HepG2 (cell line): ENCODE data around the gene CHMP1A. TPM values are rescaled to one million over a fixed set of nuclear protein-coding genes. Genes with fewer than 3 reads are reported as not detected.

ENCODE experiments used
- ATAC-seq: fragments of 200-7000 bp; cut with Tn5 transposase; 3 replicates; pipeline ENCODE4 v1.9.1; 2020; ENCODE audit warnings: mild to moderate bottlenecking, moderate library complexity
- BruUV-seq: library from RNA; stranded (reverse); fragments of 400-500 nt; replicated peaks from 2 replicates; lab custom pipeline; 2021; lab: Mats Ljungman, UMichigan
- CTCF ChIA-PET: fragments of 300-600 bp; formaldehyde crosslinking; extraction: SDS; loops from one replicate; lab custom pipeline; 2021; ENCODE audit warnings: low total read pairs, inconsistent platforms, low intra/inter-chr PET ratio; lab: Yijun Ruan, JAX
- POLR2A ChIA-PET: fragments of 350-600 bp; sonication (Branson Sonifier 250); formaldehyde crosslinking; loops from one replicate; lab custom pipeline; 2020; ENCODE audit warnings: antibody characterized with exemption, inconsistent platforms; lab: Yijun Ruan, JAX
- DNase-seq: peaks from one replicate; pipeline ENCODE4 v3.0.0-alpha.2; 2015; ENCODE audit warnings: low spot score
- FAIRE-seq: peaks from 3 replicates; lab custom pipeline; 2011; peaks lifted over from hg19 to GRCh38; lab: Jason Lieb, UNC
- H2AFZ ChIP-seq: one replicate; pipeline ENCODE4 v1.6.1; 2011; ENCODE audit warnings: low read length, inconsistent platforms
- H3K27ac ChIP-seq: fragments of 300-600 bp; 3 replicates; pipeline ENCODE4 v1.8.0; 2011; ENCODE audit warnings: mixed run types, mild to moderate bottlenecking, mixed read lengths, low read length, inconsistent platforms; ENCODE audit not compliant: insufficient read depth; ENCODE audit errors: extremely low read length
- H3K27me3 ChIP-seq, 2 experiments: fragments of 200-600 bp in 1 of 2; 2 replicates in 1 of 2; 3 replicates in 1 of 2; pipeline versions ENCODE4 v1.6.0 to v1.8.0; 2011; ENCODE audit warnings: low read length in 2 of 2, mild to moderate bottlenecking in 2 of 2, moderate library complexity in 2 of 2, inconsistent platforms in 1 of 2; ENCODE audit not compliant: insufficient read depth in 2 of 2, control insufficient read depth in 1 of 2
- H3K36me3 ChIP-seq, 2 experiments: fragments of 200-600 bp in 1 of 2; replicated peaks in 1 of 2; 2 replicates in 1 of 2; 3 replicates in 1 of 2; pipeline versions ENCODE4 v1.5.1 to v1.8.0; 2011; ENCODE audit warnings: low read length in 2 of 2, inconsistent platforms in 1 of 2; ENCODE audit not compliant: insufficient read depth in 2 of 2, control insufficient read depth in 1 of 2
- H3K4me1 ChIP-seq: 2 replicates; pipeline ENCODE4 v1.5.1; 2012; ENCODE audit warnings: low read length, inconsistent platforms; ENCODE audit not compliant: insufficient read depth
- H3K4me2 ChIP-seq: 2 replicates; pipeline ENCODE4 v1.6.0; 2011; ENCODE audit warnings: low read depth, low read length, inconsistent platforms
- H3K4me3 ChIP-seq, 3 experiments: fragments of 200-600 bp in 1 of 3; sonication (generic), shearing (Covaris generic) in 1 of 3; replicated peaks in 1 of 3; 2 replicates each; pipeline ENCODE4 v1.5.1; 2011 to 2016; ENCODE audit warnings: low read length in 3 of 3, inconsistent platforms in 2 of 3, low read depth in 2 of 3, mild to moderate bottlenecking in 2 of 3, control low read depth in 1 of 3, mixed read lengths in 1 of 3; ENCODE audit not compliant: insufficient read depth in 1 of 3
- H3K79me2 ChIP-seq: one replicate; pipeline ENCODE4 v1.6.1; 2011; ENCODE audit warnings: low read length, inconsistent platforms; ENCODE audit not compliant: insufficient read depth
- H3K9ac ChIP-seq: 2 replicates; pipeline ENCODE4 v1.6.0; 2011; ENCODE audit warnings: mild to moderate bottlenecking, low read depth, low read length, inconsistent platforms; ENCODE audit not compliant: insufficient read depth
- H3K9me3 ChIP-seq: 2 replicates; pipeline ENCODE4 v1.5.1; 2012; ENCODE audit warnings: mild to moderate bottlenecking, low read length
- H4K20me1 ChIP-seq: 2 replicates; pipeline ENCODE4 v1.6.0; 2011; ENCODE audit warnings: inconsistent platforms, mild to moderate bottlenecking, low read length, moderate library complexity; ENCODE audit not compliant: insufficient read depth
- EEA1 ChIP-seq: sonication (generic); formaldehyde crosslinking; IDR thresholded peaks from 2 replicates; pipeline ENCODE4 v1.5.1; 2020; ENCODE audit warnings: mild to moderate bottlenecking, missing genetic modification reagents, borderline replicate concordance
- HNRNPUL1 ChIP-seq: fragments of 200-400 bp; formaldehyde crosslinking; IDR thresholded peaks from 2 replicates; pipeline ENCODE4 v1.6.1; 2017; ENCODE audit warnings: low read depth, mild to moderate bottlenecking, low read length, moderate library complexity
- RXRA ChIP-seq: sonication (generic); formaldehyde crosslinking; IDR thresholded peaks from 2 replicates; pipeline ENCODE4 v1.5.1; 2020; ENCODE audit warnings: missing genetic modification reagents
- TGIF2 ChIP-seq: IDR thresholded peaks from 2 replicates; pipeline ENCODE4 v1.6.1; 2016; ENCODE audit warnings: control low read depth, missing compliant biosample characterization
- ZBTB1 ChIP-seq: sonication (generic); formaldehyde crosslinking; IDR thresholded peaks from 2 replicates; pipeline ENCODE4 v1.4.0; 2020; ENCODE audit warnings: missing genetic modification reagents, borderline replicate concordance
- ZMYM2 ChIP-seq: sonication (generic); formaldehyde crosslinking; IDR thresholded peaks from 2 replicates; pipeline ENCODE4 v1.8.0; 2022; ENCODE audit warnings: mild to moderate bottlenecking, missing genetic modification reagents
- ZNF746 ChIP-seq: sonication (generic); formaldehyde crosslinking; IDR thresholded peaks from 2 replicates; pipeline ENCODE4 v1.8.0; 2022; ENCODE audit warnings: mild to moderate bottlenecking, missing genetic modification reagents
- ZNF766 ChIP-seq: sonication (generic); formaldehyde crosslinking; IDR thresholded peaks from 2 replicates; pipeline ENCODE4 v1.5.0; 2020; ENCODE audit warnings: missing genetic modification reagents, borderline replicate concordance
- ZSCAN21 ChIP-seq: sonication (generic); formaldehyde crosslinking; IDR thresholded peaks from 2 replicates; pipeline ENCODE4 v1.8.0; 2022; ENCODE audit warnings: mild to moderate bottlenecking, missing genetic modification reagents, moderate library complexity, borderline replicate concordance
- ZSCAN22 ChIP-seq: sonication (generic); formaldehyde crosslinking; IDR thresholded peaks from 2 replicates; pipeline ENCODE4 v1.4.0; 2020; ENCODE audit warnings: mild to moderate bottlenecking, missing genetic modification reagents
- WGBS: methylation state at CpG from one replicate; pipeline ENCODE4 v1.1.6; 2017; ENCODE audit warnings: low lambda C conversion rate; 5-methylcytosine and 5-hydroxymethylcytosine counted together
- in situ Hi-C: cut with HindIII; loops from 2 replicates; pipeline ENCODE4 v1.10.0; 2017; ENCODE audit warnings: low pct_unique_long_range_greater_than_20kb; ENCODE audit not compliant: extremely low pct_ligation_motif_present
- intact Hi-C: fragments of 100-400 bp; cut with micrococcal nuclease; formaldehyde crosslinking; loops from one replicate; pipeline ENCODE4 v1.10.0; 2022; ENCODE audit not compliant: unreplicated experiment
- polyA plus RNA-seq, 8 experiments: library from polyadenylated mRNA; depleted of rRNA in 3 of 8; stranded (reverse) in 7 of 8; unstranded in 1 of 8; fragments of >200 nt; fragmentation: Illumina TruSeq in 4 of 8; extraction: Trizol in 4 of 8; gene quantifications; 2 replicates each; pipeline versions ENCODE4 v1.2.1 to v1.2.3, GENCODE V29; 2011 to 2016; ENCODE audit warnings: low read depth in 4 of 8, missing spikeins in 1 of 8, mixed read lengths in 1 of 8; ENCODE audit not compliant: insufficient read depth in 1 of 8
- total RNA-seq, 5 experiments: library from RNA; depleted of rRNA; stranded (reverse); fragments of >200 nt; fragmentation: Illumina TruSeq; extraction: Trizol; gene quantifications; 2 replicates each; pipeline ENCODE4 v1.2.3, GENCODE V29; 2016; ENCODE audit warnings: low read depth in 1 of 5
- TF ChIP-seq, protein P1 (sequence below): sonication (generic); formaldehyde crosslinking; conservative IDR thresholded peaks from 2 replicates; pipeline ENCODE4 v1.8.0; 2022; ENCODE audit warnings: low read depth, missing genetic modification reagents
- TF ChIP-seq, protein P2 (sequence below): sonication (generic); formaldehyde crosslinking; IDR thresholded peaks from 2 replicates; pipeline ENCODE4 v1.5.1; 2020; ENCODE audit warnings: missing genetic modification reagents, mild to moderate bottlenecking, borderline replicate concordance

CHMP1A gene
- total and polyA plus RNA-seq, 2 of the 13 experiments (the other 11 are each of a cell fraction or from before 2014, with no cell fraction given), result 69.4 to 73.3 TPM

GRCh38 chr16:89667633-89668032 lies 10.1 kb upstream of the CHMP1A start:
- WGBS, result 89% methylated on average over 9 of the region's 9 CpGs
- in situ Hi-C loops, result no loop called here
- ChIA-PET CTCF (no interaction called here), POLR2A (interaction anchor here (1.0 to 1.6 kb wide), 2 partner anchors 25 to 33 kb away, joined by 3 to 4 read pairs; no protein-coding TSS in a partner anchor)
- Histone ChIP-seq H3K4me3 (no peak overlapping the region), H3K4me2 (no peak overlapping the region), H3K36me3 (peaks cover 3 to 7% of the 10 kb centered on the region in 2 experiments; a peak in 3 of 5 replicates), H3K9me3 (peaks cover 12% of the 10 kb centered on the region; the same call in 1 of the 2 replicates), H3K27ac (no peak overlapping the region), H3K27me3 (no peaks in the 10 kb centered on the region), H3K9ac (no peak overlapping the region), H3K4me1 (peaks cover 26% of the 10 kb centered on the region), H2AFZ (no peak overlapping the region), H4K20me1 (no peaks in the 10 kb centered on the region), H3K79me2 (no peaks in the 10 kb centered on the region)
- DNase-seq (no peak), ATAC-seq (no peak), FAIRE-seq (no peak)
- no TSS peak for BruUV-seq
- TF ChIP-seq ZNF766 (CRISPR knock-in tag), result no peak
- TF ChIP-seq, protein P1, sequence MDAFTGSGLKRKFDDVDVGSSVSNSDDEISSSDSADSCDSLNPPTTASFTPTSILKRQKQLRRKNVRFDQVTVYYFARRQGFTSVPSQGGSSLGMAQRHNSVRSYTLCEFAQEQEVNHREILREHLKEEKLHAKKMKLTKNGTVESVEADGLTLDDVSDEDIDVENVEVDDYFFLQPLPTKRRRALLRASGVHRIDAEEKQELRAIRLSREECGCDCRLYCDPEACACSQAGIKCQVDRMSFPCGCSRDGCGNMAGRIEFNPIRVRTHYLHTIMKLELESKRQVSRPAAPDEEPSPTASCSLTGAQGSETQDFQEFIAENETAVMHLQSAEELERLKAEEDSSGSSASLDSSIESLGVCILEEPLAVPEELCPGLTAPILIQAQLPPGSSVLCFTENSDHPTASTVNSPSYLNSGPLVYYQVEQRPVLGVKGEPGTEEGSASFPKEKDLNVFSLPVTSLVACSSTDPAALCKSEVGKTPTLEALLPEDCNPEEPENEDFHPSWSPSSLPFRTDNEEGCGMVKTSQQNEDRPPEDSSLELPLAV (CRISPR knock-in tag), result no peak
- no peak for TF ChIP-seq RXRA (CRISPR knock-in tag)
- TF ChIP-seq ZSCAN22 (CRISPR knock-in tag), result peak; percentile 95
- no peak for TF ChIP-seq ZSCAN21 (CRISPR knock-in tag)
- TF ChIP-seq ZNF746 (CRISPR knock-in tag), result no peak
- TF ChIP-seq, protein P2, sequence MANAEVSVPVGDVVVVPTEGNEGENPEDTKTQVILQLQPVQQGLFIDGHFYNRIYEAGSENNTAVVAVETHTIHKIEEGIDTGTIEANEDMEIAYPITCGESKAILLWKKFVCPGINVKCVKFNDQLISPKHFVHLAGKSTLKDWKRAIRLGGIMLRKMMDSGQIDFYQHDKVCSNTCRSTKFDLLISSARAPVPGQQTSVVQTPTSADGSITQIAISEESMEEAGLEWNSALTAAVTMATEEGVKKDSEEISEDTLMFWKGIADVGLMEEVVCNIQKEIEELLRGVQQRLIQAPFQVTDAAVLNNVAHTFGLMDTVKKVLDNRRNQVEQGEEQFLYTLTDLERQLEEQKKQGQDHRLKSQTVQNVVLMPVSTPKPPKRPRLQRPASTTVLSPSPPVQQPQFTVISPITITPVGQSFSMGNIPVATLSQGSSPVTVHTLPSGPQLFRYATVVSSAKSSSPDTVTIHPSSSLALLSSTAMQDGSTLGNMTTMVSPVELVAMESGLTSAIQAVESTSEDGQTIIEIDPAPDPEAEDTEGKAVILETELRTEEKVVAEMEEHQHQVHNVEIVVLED (CRISPR knock-in tag), result no peak
- no peak for TF ChIP-seq EEA1
- no peak for TF ChIP-seq ZBTB1 (CRISPR knock-in tag)
- no peak for TF ChIP-seq TGIF2 (CRISPR knock-in tag)
- 0 out of 2 replicates have a peak, but pooled peaks have one; percentile 32 for TF ChIP-seq ZMYM2 (CRISPR knock-in tag)
- TF ChIP-seq HNRNPUL1, result no peak
- intact Hi-C loops, result no loop called here
